PC-9 (cell line): ENCODE data around the gene SNAPC1.

ENCODE experiments used
- EZH2 ChIP-seq: fragments of 200-600 bp; sonication (generic); IDR thresholded peaks from 2 replicates; pipeline ENCODE4 v1.8.0; 2017; ENCODE audit warnings: antibody characterized with exemption, low read depth
- TF ChIP-seq, protein P1 (sequence below): fragments of 200-600 bp; sonication (generic); conservative IDR thresholded peaks from 2 replicates; pipeline ENCODE4 v1.6.1; 2017; ENCODE audit warnings: mixed run types, antibody characterized with exemption, mild to moderate bottlenecking, moderate library complexity

DNA sequence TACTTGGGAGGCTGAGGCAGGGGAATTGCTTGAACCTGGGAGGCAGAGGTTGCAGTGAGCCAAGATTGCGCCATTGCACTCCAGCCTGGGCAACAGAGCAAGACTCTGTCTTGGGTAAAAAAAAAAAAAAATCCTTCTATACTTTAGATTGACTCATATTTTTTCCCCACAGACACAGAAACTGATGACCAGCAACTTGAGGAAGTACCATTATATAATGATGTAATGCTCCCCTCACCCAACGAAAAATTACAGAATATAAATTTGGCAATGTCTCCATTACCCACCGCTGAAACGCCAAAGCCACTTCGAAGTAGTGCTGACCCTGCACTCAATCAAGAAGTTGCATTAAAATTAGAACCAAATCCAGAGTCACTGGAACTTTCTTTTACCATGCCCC lies 24.3 kb upstream of the SNAPC1 start:
- TF ChIP-seq, protein P1, sequence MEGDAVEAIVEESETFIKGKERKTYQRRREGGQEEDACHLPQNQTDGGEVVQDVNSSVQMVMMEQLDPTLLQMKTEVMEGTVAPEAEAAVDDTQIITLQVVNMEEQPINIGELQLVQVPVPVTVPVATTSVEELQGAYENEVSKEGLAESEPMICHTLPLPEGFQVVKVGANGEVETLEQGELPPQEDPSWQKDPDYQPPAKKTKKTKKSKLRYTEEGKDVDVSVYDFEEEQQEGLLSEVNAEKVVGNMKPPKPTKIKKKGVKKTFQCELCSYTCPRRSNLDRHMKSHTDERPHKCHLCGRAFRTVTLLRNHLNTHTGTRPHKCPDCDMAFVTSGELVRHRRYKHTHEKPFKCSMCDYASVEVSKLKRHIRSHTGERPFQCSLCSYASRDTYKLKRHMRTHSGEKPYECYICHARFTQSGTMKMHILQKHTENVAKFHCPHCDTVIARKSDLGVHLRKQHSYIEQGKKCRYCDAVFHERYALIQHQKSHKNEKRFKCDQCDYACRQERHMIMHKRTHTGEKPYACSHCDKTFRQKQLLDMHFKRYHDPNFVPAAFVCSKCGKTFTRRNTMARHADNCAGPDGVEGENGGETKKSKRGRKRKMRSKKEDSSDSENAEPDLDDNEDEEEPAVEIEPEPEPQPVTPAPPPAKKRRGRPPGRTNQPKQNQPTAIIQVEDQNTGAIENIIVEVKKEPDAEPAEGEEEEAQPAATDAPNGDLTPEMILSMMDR = no peak
- TF ChIP-seq EZH2 = no peak
